D341Med (cell line): ENCODE data around the gene EXOC3L4.
A peak's percentile ranks its signal among the peaks of the same experiment; 100 is the strongest.

ENCODE experiments used
- DNase-seq: peaks from one replicate; pipeline ENCODE4 v3.0.0; 2012; ENCODE audit warnings: low spot score

Gene EXOC3L4

DNA sequence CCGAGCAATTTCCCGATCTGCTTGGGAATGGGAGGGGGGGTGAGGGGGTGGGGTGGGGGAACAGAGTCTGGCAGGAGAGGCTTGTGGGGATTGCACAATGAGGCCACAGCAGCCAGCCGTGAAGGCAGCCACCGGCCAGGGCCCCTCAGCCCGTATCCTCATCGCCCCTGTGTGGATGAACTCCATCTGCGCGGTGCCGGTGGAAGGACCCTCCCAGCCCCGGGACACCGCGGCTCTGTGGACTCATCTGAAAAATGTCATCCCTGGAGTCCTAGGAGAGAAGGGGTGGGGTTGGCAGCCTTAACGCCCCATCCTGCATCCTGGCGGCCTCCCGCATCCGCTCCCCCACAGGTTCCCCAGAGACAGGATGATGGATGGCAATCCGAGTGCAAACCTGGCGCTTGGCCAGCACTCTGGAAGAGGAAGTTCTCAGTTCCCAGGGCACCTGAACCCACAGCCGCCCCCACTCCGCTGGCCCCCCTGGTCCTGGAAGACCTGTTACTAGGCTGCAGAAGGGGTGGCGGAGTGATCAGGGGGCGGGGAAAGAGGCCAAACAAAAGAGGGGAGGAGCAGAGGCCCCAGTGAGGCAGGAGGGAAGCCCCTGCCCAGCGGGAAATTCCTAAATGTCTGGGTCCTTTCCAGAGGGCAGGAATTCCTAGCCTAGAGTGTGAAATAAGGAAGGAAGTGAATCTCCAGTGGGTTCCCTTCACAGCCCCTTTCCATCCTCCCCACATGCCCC, 27.5 kb downstream of the EXOC3L4 start:
- DNase-seq = peak; percentile 71

DNA sequence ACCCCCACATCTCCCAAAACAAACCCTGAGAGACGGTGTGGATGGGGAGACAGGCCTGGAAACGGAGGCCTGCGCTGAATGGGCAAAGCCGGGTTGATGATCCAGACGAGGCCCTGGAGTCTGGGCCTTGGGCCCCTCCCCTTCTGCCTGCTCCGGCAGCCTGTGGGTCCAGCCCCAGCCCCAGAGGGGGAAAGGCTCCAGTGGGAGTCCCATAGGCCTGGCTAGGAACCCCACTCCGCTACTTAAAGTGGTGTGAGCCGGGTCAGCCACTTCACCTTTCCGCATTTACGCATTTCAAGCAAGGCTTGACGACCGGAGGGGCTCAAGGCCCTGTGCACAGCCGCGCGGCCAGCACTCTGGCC, 28.0 kb downstream of the EXOC3L4 start:
- DNase-seq = no peak

DNA sequence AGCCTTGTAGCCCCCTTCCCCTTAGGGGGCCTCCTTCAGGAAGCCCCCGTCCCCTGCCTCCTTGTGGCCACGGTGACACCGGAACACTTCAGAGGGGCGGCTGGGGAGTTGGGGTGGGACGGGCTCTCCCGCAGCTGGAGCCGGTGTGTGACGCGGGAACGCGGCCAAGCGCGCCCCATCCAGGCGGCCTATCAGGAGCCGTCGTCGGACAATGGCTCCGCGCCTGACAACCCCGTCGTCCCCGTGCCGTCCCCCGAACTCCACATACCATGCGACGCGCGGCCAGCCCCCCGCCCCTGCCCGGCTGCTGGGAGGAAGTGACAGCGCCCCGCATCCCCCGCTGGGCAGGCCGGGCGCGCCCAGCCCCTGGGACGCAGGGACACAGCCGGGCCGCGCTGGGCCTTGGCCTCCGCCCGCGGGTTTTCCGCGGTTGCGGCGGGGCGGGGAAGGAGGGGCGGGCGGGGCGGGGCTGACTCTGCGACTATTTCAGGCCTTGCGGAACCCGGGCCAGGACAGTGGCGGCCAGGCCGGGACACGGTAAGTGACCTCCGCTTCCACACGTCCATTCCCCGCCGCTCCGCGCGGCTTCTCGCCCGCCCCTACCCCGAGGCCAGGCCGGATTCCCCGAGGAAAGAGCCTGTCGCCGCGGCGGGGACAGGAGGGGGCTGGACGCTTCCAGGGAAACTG, 28.6 kb downstream of the EXOC3L4 start, which contains the start of gene TNFAIP2:
Gene TNFAIP2 (plus strand): TSS at position 515 of the 687 bp plus-strand sequence. CDS start 2,997 bp downstream, outside the sequence.
- DNase-seq = no peak

DNA sequence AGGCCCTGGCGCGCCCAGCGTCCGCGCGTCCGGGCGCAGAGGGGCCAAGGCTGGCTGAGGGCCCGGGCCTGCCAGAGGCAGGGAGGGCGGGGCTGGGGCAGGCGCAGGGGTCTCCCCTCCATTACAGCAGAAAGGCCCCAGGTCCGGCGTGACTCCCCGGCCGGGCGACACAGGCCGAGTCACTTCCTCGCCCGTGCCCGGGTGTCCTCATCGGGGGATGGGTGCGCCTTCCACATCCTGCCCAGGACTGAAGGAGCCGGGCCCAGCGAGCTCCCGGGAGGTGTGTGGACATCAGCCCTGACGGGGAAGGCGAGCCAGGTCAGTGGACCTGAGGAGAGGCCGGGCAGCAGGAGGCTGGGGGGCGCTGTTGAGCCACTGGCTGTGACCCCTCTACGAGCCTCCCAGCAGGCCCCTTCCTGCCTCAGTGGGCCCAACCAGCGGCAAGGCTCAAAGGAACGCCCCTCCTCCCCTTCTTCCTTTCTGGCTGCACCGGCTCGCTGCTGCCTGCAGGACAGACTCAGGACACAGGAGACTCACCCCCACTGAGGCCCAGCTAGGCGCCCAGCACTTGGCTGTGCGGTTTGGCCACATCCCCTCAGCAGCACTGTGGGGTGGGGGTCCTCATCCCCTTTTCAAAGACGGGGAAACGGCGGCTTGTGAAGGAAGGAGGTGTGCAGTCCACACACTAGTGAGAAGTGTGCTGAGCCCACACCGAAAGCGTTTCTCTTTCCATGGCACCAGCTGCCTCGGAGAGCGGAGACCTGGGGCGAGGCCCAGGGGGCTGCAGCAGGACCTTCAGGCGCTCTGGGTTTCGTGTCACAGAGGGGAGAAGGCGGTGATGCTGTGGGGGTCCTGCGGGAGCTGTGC, 29.3 kb downstream of the EXOC3L4 start:
- no peak for DNase-seq

DNA sequence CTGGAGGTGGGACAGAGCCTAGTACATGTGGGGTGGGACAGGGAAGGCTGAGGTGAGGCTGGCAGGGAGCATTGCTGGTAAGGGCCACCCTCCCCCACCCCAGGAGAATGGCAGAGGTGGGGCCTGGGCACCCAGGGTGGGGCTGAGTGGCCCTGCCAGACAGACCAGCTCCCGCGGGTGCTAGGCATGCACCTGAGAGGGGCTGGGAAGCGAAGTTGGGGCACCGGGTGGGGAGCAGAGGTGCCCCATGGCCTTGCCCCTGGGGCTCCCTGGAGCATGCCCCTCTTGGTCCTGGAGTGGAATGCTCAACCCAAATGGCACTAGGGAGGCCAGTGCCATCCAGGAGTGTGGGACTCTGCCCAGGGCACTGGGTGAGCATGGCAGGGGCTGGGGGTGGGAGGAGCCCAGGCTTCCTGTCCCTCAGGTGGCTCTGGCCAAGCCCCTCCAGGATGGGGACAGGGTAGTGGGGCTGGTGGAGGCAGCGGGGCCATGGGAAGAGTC, 30.0 kb downstream of the EXOC3L4 start:
- DNase-seq = no peak

DNA sequence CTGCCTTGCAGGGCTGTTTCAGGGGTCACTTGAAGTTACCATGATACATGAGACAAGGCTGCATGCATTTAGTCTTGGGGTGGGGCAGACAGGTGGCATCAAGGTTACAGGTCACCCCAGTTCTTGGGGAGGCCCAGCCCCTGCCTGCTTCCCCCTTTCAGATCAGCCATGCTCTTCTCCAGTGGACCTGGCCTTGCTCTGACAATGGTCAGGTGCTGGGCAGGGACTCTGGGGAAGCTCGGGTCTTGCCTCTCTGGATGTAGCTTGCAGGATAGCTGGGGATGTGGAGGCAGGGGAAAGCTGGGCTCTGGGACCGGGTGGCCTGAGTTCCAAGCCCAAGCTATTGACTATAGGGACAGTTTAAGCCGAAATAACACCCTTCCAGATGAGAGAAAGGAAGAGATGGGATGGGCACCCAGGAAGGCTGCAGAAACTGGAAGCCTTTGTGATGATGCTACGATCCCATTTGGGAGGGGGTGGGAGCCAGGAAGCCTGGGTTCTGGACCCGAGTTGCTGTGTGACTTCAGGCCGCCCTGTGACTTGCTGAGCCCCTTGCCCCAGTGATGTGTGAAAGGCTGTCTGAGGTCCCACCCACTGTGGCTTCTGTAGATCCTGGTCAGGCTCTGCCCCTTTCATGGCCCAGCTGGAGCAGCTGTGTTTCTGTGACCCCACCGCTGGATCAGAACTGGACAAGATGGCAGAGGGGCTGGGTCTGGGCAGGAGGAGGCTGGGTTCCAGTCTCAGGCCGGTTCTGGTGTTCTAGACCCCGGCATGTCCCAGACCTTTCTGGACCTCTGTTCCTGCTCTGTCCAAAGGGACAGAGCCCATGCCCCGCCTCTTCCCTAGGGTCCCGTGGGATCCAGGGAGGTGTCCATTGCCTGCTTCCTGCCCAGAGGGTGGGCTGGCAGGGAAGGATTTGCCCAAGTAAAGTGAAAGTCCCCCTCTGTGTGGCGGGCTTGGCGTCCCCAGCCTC, 30.9 kb downstream of the EXOC3L4 start:
- no peak for DNase-seq

DNA sequence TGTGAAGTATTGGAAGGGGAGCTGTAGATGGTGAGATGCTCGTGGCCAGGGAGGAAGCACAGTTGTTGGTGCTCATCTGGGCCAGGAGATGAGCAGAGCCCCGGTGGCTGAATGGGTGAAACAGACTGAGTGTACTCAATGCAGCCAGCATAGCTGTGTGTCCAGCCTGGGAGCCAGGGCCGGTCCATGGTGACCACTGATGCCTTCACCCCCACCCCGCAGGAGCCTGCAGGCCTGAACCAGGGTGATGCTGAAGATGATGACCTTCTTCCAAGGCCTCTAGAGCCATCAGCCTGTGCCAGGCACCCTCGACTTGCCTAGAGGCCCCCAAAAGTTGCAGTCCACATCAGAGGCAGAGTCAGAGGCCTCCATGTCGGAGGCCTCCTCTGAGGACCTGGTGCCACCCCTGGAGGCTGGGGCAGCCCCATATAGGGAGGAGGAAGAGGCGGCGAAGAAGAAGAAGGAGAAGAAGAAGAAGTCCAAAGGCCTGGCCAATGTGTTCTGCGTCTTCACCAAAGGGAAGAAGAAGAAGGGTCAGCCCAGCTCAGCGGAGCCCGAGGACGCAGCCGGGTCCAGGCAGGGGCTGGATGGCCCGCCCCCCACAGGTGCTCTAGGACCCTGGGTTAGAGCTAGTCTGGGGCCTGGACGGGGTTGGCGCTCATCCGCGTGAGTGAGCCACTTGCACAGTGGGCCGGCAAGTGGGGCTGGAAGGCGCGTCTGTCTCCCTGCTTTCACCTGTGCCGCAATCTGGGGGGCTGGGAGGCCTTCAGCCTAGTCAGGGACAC, 31.8 kb downstream of the EXOC3L4 start:
- no peak for DNase-seq

DNA sequence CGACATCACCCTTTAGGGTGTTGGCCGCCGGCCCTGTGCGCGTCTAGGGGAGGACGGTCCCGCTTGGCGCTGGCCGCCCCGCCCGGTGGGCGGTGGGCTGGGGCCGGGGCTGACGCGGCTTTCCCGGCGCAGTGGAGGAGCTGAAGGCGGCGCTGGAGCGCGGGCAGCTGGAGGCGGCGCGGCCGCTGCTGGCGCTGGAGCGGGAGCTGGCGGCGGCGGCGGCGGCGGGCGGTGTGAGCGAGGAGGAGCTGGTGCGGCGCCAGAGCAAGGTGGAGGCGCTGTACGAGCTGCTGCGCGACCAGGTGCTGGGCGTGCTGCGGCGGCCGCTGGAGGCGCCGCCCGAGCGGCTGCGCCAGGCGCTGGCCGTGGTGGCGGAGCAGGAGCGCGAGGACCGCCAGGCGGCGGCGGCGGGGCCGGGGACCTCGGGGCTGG, 32.4 kb downstream of the EXOC3L4 start:
- peak; percentile 91 for DNase-seq

DNA sequence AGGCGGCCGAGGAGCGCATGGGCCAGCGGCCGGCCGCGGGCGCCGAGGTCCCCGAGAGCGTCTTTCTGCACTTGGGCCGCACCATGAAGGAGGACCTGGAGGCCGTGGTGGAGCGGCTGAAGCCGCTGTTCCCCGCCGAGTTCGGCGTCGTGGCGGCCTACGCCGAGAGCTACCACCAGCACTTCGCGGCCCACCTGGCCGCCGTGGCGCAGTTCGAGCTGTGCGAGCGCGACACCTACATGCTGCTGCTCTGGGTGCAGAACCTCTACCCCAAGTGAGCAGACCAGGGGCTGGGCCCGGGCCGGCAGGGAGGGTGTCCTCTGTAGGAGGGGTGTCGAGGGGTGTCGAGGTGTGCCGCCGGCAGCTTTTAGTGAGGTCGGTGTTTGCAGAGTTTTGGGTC, 32.8 kb downstream of the EXOC3L4 start:
- DNase-seq = no peak

DNA sequence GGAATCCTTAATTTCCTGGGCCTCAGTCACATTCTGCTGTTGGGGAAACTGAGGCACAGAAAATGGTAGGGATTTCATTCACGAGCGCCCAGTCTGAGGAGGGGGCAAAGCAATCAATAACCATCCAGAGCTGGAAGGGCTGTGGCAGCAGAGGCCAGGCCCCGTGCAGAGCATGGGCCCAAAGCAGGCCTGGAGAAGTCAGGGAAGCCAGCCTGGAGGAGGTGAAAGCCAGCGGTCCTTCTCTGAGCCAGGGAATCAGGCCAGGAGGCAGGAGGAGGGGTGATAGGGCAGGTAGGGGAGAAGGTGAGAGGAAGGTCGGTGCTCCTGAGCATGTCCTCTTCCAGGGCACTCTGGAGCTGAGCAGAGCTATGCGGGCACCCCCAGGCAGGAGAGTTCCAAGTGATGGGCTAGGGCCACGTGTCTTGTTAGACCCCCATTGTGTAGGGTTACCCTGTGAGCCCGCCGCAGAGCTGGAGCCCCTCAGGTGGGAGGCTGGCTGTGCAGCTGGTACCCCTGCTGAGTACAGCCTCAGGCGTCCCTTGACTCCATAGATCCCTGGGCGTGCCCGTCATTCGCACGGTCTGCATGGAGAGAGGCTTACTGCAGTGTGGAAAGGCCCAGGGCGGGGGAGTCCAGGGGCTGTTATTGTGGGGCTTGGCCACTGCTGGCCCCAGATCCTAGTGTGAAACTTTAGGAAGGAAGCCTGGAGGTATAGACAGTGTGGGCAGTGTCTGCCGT, 33.5 kb downstream of the EXOC3L4 start:
- DNase-seq = no peak

DNA sequence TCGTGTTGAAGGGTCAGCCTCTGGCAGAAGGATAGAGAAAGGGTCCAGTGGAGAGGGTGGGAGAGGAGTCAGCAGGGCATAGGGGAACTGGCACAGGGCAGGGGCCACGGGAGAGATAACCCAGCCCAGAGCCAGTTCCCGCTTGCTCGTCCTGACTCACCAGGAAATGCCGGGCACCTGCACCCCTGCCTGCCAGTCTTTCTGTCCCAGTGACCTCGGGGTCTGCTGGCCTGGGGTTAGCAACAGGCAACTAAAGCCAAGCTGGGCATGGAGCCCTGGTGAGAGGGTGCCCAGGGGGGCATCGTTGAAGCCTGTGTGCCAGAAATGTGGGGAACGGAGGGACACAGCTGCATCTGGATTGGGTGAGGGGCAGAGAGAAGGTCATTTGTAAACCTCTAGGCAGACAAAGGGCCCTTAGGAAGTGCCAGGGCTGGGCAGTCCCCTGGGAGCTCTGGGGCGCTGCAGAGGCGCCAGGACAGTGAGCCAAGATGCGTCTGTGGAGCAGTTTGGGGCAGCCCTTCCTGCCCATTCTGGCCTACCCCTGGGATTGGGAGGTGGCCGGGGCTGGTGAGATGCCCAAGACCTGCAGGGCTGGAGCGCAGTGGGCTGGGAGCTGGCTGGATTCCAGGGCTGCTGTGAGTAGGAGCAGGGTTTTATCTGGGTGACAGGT, 34.2 kb downstream of the EXOC3L4 start:
- DNase-seq = no peak

DNA sequence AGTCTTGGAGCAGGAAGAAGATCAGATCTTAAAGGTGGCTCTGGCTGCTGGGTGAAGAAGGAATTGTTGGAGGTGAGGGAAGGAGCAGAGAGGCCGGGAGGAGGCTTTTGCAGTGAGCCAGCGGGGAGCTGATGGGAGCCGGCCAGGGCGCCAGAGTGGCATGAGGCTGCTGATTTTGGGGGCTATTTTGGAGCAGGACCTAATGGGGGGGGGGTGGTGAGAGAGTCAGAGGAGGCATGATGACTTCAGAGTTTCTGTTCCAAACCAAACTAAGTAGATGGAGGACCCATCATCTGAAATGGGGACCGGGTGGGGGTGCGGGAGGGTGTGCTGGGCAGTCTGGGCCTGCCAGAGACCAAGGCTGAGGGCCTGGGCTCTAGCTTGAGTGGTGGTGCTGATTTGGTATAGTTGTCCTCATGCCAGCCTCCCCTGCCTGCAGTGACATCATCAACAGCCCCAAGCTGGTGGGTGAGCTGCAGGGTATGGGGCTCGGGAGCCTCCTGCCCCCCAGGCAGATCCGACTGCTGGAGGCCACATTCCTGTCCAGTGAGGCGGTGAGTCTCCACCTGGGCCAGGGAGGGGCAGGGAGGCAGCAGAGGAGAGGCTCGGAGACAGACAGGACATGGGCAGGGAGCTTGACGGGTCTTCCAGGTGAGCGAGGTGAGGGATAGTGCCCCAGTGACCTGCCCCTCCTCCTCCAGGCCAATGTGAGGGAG, 34.9 kb downstream of the EXOC3L4 start:
- DNase-seq = no peak

DNA sequence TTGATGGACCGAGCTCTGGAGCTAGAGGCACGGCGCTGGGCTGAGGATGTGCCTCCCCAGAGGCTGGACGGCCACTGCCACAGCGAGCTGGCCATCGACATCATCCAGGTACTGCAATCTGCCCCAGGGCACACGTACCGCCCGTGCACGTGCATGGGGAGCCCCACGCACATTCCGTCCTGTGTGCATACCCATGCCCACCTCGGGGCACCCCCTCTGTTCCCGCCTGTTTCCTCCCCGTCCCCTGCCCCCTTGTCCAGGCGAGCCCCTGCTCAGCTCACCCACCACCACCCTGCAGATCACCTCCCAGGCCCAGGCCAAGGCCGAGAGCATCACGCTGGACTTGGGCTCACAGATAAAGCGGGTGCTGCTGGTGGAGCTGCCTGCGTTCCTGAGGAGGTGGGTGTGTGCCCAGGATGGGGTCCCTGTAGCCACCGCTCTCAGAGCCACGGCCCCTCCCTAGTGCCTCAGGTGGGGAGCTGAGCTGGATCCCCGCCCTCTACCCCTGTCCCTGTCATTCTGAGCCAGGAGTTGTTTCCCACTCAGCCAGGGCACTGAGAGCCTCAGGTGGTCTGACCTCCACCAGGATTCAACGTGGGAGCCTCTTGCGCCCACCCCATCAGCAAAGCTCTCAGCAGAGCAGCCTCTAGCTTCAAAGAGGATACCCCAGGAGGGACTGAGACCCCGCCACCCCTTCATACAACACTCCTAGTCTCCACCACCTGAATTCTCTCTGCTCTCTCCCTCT, 35.7 kb downstream of the EXOC3L4 start:
- no peak for DNase-seq

DNA sequence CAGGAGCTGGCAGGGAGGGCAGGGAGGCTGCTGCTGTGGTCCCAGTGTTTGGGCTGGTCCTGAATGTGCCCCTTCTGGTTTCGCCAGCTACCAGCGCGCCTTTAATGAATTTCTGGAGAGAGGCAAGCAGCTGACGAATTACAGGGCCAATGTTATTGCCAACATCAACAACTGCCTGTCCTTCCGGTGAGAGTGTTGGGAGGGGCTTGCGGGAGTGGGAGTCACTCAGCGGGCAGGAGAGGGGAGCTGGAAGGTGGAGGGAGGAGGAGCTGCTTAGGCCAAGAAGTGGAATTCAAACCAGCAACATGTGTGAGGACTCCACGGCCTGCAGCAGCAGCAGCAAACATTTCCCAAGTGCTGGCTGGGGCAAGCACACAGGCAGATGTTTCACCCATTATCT, 36.4 kb downstream of the EXOC3L4 start:
- DNase-seq = no peak

DNA sequence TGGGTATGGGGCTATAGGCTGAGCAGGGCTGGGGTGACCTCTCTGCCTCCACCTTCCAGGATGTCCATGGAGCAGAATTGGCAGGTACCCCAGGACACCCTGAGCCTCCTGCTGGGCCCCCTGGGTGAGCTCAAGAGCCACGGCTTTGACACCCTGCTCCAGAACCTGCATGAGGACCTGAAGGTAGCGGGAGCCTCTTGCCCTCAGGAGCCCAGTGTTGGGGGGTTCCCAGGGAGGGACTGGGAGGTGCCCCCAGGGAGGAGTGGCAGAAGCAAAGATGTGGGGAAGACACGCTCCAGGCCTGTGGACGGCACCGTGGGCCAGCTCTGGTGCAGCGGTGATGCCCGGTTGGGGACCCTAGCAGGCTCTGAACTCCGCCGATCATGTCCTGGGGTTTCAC, 37.1 kb downstream of the EXOC3L4 start:
- no peak for DNase-seq

DNA sequence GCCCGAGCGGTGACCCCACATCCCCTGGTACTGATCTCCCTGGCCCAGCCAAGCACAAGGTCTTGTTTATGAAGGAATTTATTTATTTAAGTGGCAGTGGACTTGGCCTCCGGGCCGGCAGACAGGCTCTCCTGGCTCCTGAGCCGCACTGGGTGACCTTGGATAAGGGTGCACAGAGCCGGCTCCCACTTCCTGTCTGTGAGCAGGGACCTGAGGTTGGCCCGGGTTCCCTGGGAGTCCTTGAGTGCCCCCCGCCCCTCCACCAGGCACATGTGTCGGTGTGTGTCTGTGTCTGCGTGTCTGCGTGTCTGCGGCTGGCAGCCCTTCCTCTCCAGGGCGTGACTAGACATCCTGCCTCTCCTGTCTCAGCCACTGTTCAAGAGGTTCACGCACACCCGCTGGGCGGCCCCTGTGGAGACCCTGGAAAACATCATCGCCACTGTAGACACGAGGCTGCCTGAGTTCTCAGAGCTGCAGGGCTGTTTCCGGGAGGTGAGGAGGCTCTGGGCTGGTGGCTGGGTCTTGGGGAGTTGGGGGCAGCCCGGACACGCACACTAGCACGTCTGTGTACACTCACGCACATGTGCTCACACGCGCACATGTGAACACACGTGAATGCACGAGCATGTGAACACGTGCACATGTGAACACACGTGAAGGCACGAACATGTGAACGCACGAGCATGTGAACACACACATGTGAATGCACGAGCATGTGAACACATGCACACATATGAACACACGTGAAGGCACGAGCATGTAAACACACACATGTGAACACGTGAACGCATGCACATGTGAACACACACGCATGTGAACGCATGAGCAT, 38.1 kb downstream of the EXOC3L4 start:
- no peak for DNase-seq
